Keratinocyte (primary cell): ENCODE measurements around the gene KRT6C. TPM values are rescaled to one million over a fixed set of nuclear protein-coding genes. Genes with fewer than 3 reads are reported as not detected.
A peak's percentile ranks its signal among the peaks of the same experiment; 100 is the strongest.

Experiments used
- DNase-seq: peaks from one replicate; pipeline ENCODE4 v3.0.0-alpha.2; 2011; ENCODE audit warnings: low read depth, missing footprints, low spot score
- FAIRE-seq: peaks from 2 replicates; lab custom pipeline; 2011; peaks lifted over from hg19 to GRCh38; lab: Jason Lieb, UNC
- H2AFZ ChIP-seq: 2 replicates; pipeline ENCODE4 v1.6.0; 2012; ENCODE audit warnings: low read length, control low read depth, inconsistent platforms; ENCODE audit not compliant: control insufficient read depth
- H3K27ac ChIP-seq: 2 replicates; pipeline ENCODE4 v1.5.1; 2011; ENCODE audit warnings: low read length; ENCODE audit not compliant: control insufficient read depth, insufficient read depth
- H3K27me3 ChIP-seq: 3 replicates; pipeline ENCODE4 v1.6.0; 2011; ENCODE audit warnings: low read length; ENCODE audit not compliant: control insufficient read depth, insufficient read depth; ENCODE audit errors: extremely low read depth
- H3K36me3 ChIP-seq, 2 experiments: 2 replicates in 1 of 2; 3 replicates in 1 of 2; pipeline ENCODE4 v1.5.1; 2011; ENCODE audit warnings: low read length in 2 of 2, mild to moderate bottlenecking in 1 of 2; ENCODE audit not compliant: control insufficient read depth in 2 of 2, insufficient read depth in 2 of 2; ENCODE audit errors: extremely low read depth in 1 of 2
- H3K4me1 ChIP-seq: 3 replicates; pipeline ENCODE4 v1.5.1; 2011; ENCODE audit warnings: low read length; ENCODE audit not compliant: control insufficient read depth, insufficient read depth; ENCODE audit errors: extremely low read depth
- H3K4me2 ChIP-seq: 3 replicates; pipeline ENCODE4 v1.6.0; 2011; ENCODE audit warnings: low read depth, low read length; ENCODE audit not compliant: control insufficient read depth, insufficient read depth; ENCODE audit errors: extremely low read depth
- H3K4me3 ChIP-seq, 3 experiments: fragments of 200-600 bp in 1 of 3; sonication (generic) in 1 of 3; 2 replicates in 2 of 3; 3 replicates in 1 of 3; pipeline ENCODE4 v1.5.1; 2011 to 2016; ENCODE audit warnings: low read length in 3 of 3, mild to moderate bottlenecking in 3 of 3, control low read depth in 2 of 3, inconsistent platforms in 1 of 3, low read depth in 1 of 3, mixed read lengths in 1 of 3, mixed run types in 1 of 3, moderate library complexity in 1 of 3; ENCODE audit not compliant: control insufficient read depth in 2 of 3, insufficient read depth in 2 of 3; ENCODE audit errors: extremely low read depth in 1 of 3
- H3K79me2 ChIP-seq: 2 replicates; pipeline ENCODE4 v1.6.0; 2012; ENCODE audit warnings: low read length; ENCODE audit not compliant: control insufficient read depth, insufficient read depth
- H3K9ac ChIP-seq: 3 replicates; pipeline ENCODE4 v1.6.0; 2011; ENCODE audit warnings: low read length; ENCODE audit not compliant: control insufficient read depth, insufficient read depth; ENCODE audit errors: extremely low read depth
- H3K9me1 ChIP-seq: 3 replicates; pipeline ENCODE4 v1.6.0; 2011; ENCODE audit warnings: low read length; ENCODE audit not compliant: control insufficient read depth, insufficient read depth; ENCODE audit errors: extremely low read depth
- H3K9me3 ChIP-seq: 2 replicates; pipeline ENCODE4 v1.5.1; 2012; ENCODE audit warnings: low read depth, low read length; ENCODE audit not compliant: control insufficient read depth
- H4K20me1 ChIP-seq: 3 replicates; pipeline ENCODE4 v1.6.0; 2011; ENCODE audit warnings: low read length; ENCODE audit not compliant: control insufficient read depth, insufficient read depth; ENCODE audit errors: extremely low read depth
- EZH2 ChIP-seq: IDR thresholded peaks from one replicate; pipeline ENCODE4 v1.6.1; 2012; ENCODE audit warnings: inconsistent platforms, mild to moderate bottlenecking, low read length, moderate library complexity
- dilution Hi-C: fragments of 300-500 bp; cut with MboI; formaldehyde crosslinking; loops from one replicate; pipeline ENCODE4 v1.7.0; 2020; ENCODE audit warnings: low sequenced_read_pairs; ENCODE audit not compliant: extremely low pct_ligation_motif_present
- polyA plus RNA-seq, 5 experiments: library from polyadenylated mRNA; depleted of rRNA in 3 of 5; stranded (reverse) in 3 of 5; stranded (forward) in 1 of 5; unstranded in 1 of 5; fragments of >200 nt; gene quantifications; 1 replicate in 1 of 5; 2 replicates in 3 of 5; 3 replicates in 1 of 5; pipeline versions ENCODE4 v1.2.1 to v1.2.3, GENCODE V29; 2011 to 2012; ENCODE audit warnings: missing spikeins in 2 of 5, low read depth in 1 of 5, low replicate concordance in 1 of 5
- TF ChIP-seq, protein P1 (sequence below), 3 experiments: IDR thresholded peaks in 1 of 3; conservative IDR thresholded peaks in 1 of 3; optimal IDR thresholded peaks in 1 of 3; 2 replicates in 2 of 3; 3 replicates in 1 of 3; pipeline versions ENCODE3 to v1.5.1; 2011; ENCODE audit warnings: low read length in 3 of 3, mild to moderate bottlenecking in 3 of 3, moderate library complexity in 2 of 3, control low read depth in 1 of 3, inconsistent platforms in 1 of 3; ENCODE audit not compliant: insufficient read depth in 2 of 3; ENCODE audit errors: extremely low read depth in 1 of 3

KRT6C gene
- polyA plus RNA-seq, 1 donor (not counting 4 experiments of a cell fraction or from before 2014, with no cell fraction given): 357 TPM

- H3K27ac ChIP-seq: peak overlapping the region; percentile 98
- peak overlapping the region; percentile 96 for H3K4me2 ChIP-seq
- peaks cover 24 to 45% of the 10 kb centered on the region in 2 experiments for H3K36me3 ChIP-seq
- H4K20me1 ChIP-seq: peaks cover 45% of the 10 kb centered on the region
- no peak overlapping the region for H3K9ac ChIP-seq
- no peak for TF ChIP-seq EZH2
- TF ChIP-seq, protein P1, sequence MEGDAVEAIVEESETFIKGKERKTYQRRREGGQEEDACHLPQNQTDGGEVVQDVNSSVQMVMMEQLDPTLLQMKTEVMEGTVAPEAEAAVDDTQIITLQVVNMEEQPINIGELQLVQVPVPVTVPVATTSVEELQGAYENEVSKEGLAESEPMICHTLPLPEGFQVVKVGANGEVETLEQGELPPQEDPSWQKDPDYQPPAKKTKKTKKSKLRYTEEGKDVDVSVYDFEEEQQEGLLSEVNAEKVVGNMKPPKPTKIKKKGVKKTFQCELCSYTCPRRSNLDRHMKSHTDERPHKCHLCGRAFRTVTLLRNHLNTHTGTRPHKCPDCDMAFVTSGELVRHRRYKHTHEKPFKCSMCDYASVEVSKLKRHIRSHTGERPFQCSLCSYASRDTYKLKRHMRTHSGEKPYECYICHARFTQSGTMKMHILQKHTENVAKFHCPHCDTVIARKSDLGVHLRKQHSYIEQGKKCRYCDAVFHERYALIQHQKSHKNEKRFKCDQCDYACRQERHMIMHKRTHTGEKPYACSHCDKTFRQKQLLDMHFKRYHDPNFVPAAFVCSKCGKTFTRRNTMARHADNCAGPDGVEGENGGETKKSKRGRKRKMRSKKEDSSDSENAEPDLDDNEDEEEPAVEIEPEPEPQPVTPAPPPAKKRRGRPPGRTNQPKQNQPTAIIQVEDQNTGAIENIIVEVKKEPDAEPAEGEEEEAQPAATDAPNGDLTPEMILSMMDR (optimal IDR thresholded peaks at IDR 0.05 in 1 of 3, IDR thresholded peaks at IDR 0.05 in 1 of 3, conservative IDR thresholded peaks at IDR 0.05 in 1 of 3; ENCODE audit: extremely low read depth in 1 of 3, insufficient read depth in 2 of 3, low read length in 3 of 3): no peak
- dilution Hi-C loops: no loop called here
- no peaks in the 10 kb centered on the region for H3K9me3 ChIP-seq
- no peaks in the 10 kb centered on the region for H3K9me1 ChIP-seq
- H3K79me2 ChIP-seq: peaks cover 22% of the 10 kb centered on the region
- H3K4me3 ChIP-seq: no peak overlapping the region
- H2AFZ ChIP-seq: no peak overlapping the region
- FAIRE-seq (peak; percentile 58), DNase-seq (peak; percentile 68)
- no peaks in the 10 kb centered on the region for H3K27me3 ChIP-seq
- peaks cover 23% of the 10 kb centered on the region for H3K4me1 ChIP-seq
Observed at GRCh38 chr12:52515319-52515646, 41.7 kb upstream of the KRT6C start.

DNA sequence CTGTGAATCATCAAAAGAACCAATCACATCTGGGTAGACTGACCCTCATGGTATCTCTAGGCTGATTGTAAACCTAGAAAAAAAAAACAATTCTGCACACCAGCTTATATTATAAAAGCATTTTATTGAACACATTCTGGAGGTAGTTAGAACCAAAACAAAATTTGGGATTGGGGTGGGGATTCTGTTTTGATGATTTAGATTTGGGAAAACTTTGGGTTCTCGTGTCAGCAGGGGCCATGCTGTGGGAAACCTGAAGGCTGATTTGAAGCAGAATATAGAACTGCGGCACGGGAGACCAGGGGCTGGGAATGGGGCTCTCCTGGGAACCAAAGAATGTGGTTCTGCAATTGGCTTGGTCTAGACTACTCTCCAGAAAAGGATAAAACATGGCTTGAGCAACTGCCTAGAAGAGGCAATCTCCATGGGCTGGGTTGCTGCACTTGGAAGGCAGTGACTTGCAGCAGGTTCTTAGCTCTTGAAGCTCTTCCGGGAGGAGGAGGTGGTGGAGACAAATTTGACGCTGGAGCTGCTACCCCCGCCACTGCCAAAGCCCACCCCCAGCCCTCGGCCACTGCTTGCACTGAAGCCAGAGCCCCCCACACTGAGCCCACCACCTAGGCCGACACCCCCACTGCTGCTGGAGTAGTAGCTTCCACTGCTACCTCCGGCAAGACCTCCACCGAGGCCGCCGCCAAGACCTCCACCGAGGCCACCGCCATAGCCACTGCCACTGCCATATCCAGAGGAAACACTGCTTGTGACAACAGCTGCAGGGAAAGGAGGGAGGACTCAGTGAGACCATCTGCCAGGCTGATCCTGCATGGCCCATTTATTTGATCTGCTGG is 41.1 kb upstream of the KRT6C start:
- Histone ChIP-seq H3K36me3 (peaks cover 24 to 44% of the 10 kb centered on the region in 2 experiments), H3K9me1 (no peaks in the 10 kb centered on the region), H3K4me1 (peaks cover 23% of the 10 kb centered on the region), H3K27me3 (no peaks in the 10 kb centered on the region), H3K27ac (peak overlapping the region; percentile 98), H3K4me3 (no peak overlapping the region), H3K79me2 (peaks cover 18% of the 10 kb centered on the region), H3K9ac (no peak overlapping the region), H3K4me2 (no peak overlapping the region), H3K9me3 (no peaks in the 10 kb centered on the region), H2AFZ (no peak overlapping the region), H4K20me1 (peaks cover 41% of the 10 kb centered on the region)
- dilution Hi-C loops: no loop called here
- TF ChIP-seq EZH2: no peak
- TF ChIP-seq, protein P1 (optimal IDR thresholded peaks at IDR 0.05 in 1 of 3, IDR thresholded peaks at IDR 0.05 in 1 of 3, conservative IDR thresholded peaks at IDR 0.05 in 1 of 3; ENCODE audit: extremely low read depth in 1 of 3, insufficient read depth in 2 of 3, low read length in 3 of 3): no peak
- DNase-seq (no peak), FAIRE-seq (peak; percentile 29)
